ENCODE results near the gene MTCL1.
A peak's percentile ranks its signal among the peaks of the same experiment; 100 is the strongest.

Gene MTCL1

DNA sequence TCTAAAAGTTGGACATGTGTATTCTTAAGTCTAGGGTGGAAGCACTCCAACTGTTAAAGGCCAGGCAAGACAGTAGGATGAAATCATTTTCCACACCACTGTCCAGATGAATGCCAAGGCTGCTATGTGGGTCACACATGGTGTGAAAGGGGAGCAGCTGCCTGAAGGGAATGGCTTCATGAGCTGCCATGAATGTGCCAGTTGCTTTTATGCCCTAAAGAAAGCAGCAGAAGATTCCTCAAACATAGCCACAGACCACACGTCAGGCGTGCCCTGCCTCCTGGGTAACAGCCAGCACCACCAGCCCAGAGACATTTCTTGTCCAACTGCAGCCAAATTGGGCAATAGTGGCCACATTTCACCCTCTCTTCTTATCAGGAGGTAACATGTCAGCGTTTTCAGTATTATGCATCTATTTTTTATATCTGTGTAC lies 130.2 kb downstream of the MTCL1 start:
- DNase-seq (ENCODE audit: low read depth in 2 of 2), result peak; percentile 13 to 88
- TF ChIP-seq, protein P1, sequence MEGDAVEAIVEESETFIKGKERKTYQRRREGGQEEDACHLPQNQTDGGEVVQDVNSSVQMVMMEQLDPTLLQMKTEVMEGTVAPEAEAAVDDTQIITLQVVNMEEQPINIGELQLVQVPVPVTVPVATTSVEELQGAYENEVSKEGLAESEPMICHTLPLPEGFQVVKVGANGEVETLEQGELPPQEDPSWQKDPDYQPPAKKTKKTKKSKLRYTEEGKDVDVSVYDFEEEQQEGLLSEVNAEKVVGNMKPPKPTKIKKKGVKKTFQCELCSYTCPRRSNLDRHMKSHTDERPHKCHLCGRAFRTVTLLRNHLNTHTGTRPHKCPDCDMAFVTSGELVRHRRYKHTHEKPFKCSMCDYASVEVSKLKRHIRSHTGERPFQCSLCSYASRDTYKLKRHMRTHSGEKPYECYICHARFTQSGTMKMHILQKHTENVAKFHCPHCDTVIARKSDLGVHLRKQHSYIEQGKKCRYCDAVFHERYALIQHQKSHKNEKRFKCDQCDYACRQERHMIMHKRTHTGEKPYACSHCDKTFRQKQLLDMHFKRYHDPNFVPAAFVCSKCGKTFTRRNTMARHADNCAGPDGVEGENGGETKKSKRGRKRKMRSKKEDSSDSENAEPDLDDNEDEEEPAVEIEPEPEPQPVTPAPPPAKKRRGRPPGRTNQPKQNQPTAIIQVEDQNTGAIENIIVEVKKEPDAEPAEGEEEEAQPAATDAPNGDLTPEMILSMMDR (IDR thresholded peaks at IDR 0.05; ENCODE audit: low read depth, low read length), result no peak
- H3K4me3 ChIP-seq (replicated peaks in 1 of 2; ENCODE audit: low read depth in 2 of 2, low read length in 2 of 2), result no peak overlapping the region

GRCh38 chr18:8839281-8839680 lies 133.9 kb downstream of the MTCL1 start:
- peak in 1 of 2 donors; percentile 83 for DNase-seq (ENCODE audit: low read depth in 2 of 2)
- TF ChIP-seq, protein P1 (IDR thresholded peaks at IDR 0.05; ENCODE audit: low read depth, low read length), result no peak
- H3K4me3 ChIP-seq (replicated peaks in 1 of 2; ENCODE audit: low read depth in 2 of 2, low read length in 2 of 2), result no peak overlapping the region

DNA sequence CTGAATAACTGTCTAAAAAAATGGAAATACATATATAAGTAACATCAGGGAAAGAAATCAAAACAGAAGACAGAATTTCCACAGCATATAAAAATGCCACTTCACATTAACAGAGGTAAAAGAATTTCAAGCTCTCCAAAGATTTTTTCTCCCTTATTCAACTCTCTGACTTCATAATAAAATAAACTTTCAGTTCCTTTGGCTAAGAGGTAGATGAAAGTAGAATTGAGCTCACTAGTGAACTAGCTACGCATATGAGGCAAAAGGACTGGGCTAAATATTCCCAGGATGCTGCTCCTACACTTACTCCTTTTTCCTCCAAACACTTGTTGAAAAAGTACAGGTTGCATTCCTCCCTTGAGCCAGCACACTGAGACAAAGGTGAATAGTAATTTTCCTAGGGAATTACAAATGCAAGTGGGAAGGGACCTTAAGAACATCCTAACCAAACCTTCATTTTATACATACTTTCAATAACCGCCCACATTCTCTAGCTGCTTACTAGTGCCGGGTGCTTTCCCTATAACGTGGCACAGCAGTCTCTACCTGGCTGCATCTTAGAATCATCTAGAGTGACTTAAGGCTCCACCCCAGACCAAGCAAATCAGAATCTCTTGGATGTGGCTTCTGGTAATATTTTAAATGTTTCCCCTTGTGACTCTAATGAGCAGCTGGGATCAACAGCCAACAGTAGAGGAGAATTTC lies 136.6 kb downstream of the MTCL1 start:
- DNase-seq (ENCODE audit: low read depth in 2 of 2), result peak in 1 of 2 donors; percentile 12
- H3K4me3 ChIP-seq (replicated peaks in 1 of 2; ENCODE audit: low read depth in 2 of 2, low read length in 2 of 2), result no peak overlapping the region
- TF ChIP-seq, protein P1 (IDR thresholded peaks at IDR 0.05; ENCODE audit: low read depth, low read length), result no peak

DNA sequence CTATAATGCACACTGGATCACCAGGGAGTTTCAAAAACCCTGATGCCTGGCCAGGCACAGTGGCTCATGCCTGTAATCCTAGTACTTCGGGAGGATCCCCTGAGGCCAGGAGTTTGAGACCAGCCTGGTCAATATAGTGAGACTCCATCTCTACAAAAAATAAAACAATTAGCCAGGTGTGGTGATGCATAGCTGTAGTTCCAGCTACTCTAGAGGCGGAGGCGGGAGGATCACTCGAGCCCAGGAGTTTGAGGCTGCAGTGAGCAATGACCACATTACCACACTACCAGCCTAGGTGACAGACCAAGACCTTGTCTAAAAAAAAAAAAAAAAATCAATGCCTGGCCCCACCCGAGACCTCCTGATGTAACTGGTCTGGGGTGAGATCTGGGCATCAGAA lies 137.2 kb downstream of the MTCL1 start:
- H3K4me3 ChIP-seq (replicated peaks in 1 of 2; ENCODE audit: low read depth in 2 of 2, low read length in 2 of 2), result no peak overlapping the region
- DNase-seq (ENCODE audit: low read depth in 2 of 2), result no peak
- TF ChIP-seq, protein P1 (IDR thresholded peaks at IDR 0.05; ENCODE audit: low read depth, low read length), result no peak

GRCh38 chr18:8843005-8843404 lies 137.6 kb downstream of the MTCL1 start:
- TF ChIP-seq, protein P1 (IDR thresholded peaks at IDR 0.05; ENCODE audit: low read depth, low read length), result no peak
- H3K4me3 ChIP-seq (replicated peaks in 1 of 2; ENCODE audit: low read depth in 2 of 2, low read length in 2 of 2), result no peak overlapping the region
- no peak for DNase-seq (ENCODE audit: low read depth in 2 of 2)

DNA sequence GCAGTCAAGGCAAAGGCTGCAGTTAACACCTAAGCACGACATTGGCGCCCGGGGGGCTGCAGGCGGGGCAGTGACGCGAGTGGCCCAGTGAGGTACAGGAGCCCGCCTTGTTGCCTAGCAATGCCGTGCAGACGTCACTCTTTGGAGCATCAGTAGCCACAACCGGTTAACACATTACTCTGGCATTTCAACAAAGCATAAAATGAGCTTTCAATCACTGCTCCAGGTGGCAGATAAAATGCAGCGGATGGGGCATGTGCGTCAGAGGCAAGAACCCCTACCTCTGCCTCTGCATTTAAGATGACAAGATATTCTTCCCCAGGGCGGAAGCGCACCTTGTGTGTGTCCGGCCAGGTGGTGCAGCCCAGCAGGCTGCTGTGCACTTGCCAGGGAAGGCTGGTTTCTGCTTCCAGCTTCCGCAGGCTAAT lies 139.4 kb downstream of the MTCL1 start:
- TF ChIP-seq, protein P1 (IDR thresholded peaks at IDR 0.05; ENCODE audit: low read depth, low read length), result no peak
- DNase-seq (ENCODE audit: low read depth in 2 of 2), result no peak

GRCh38 chr18:8845506-8845905 lies 140.2 kb downstream of the MTCL1 start:
- no peak overlapping the region for H3K4me3 ChIP-seq (replicated peaks in 1 of 2; ENCODE audit: low read depth in 2 of 2, low read length in 2 of 2)
- no peak for DNase-seq (ENCODE audit: low read depth in 2 of 2)
- TF ChIP-seq, protein P1 (IDR thresholded peaks at IDR 0.05; ENCODE audit: low read depth, low read length), result no peak

More for the DNA sequence above, 139.4 kb downstream of the MTCL1 start:
- H3K4me3 ChIP-seq (replicated peaks in 1 of 2; ENCODE audit: low read depth in 2 of 2, low read length in 2 of 2), result no peak overlapping the region

Data from cardiac fibroblast (primary cell).